GM18873 (cell line): ENCODE measurements around the gene ZER1.
"Not testable (repeated sequence)": the region's sequence is repeated elsewhere in the genome, so short reads cannot be mapped to it uniquely, and the experiment has no call there.

ENCODE experiments used
- ATAC-seq: cut with Tn5 transposase; IDR thresholded peaks from one replicate; pipeline ENCODE4 v1.9.1; 2021; ENCODE audit warnings: mild to moderate bottlenecking, moderate library complexity, moderate number of reproducible peaks; ENCODE audit not compliant: unreplicated experiment, low FRiP score

ZER1 gene

GRCh38 chr9:128699096-128699795, 72.5 kb downstream of the ZER1 start:
- ATAC-seq, result not testable (repeated sequence)

- no peak for ATAC-seq
Observed at GRCh38 chr9:128696923-128697707, 74.6 kb downstream of the ZER1 start.

- no peak for ATAC-seq
Observed at GRCh38 chr9:128694344-128694743, 77.4 kb downstream of the ZER1 start.

- ATAC-seq, result not testable (repeated sequence)
Observed at GRCh38 chr9:128693738-128694137, 78.0 kb downstream of the ZER1 start.

- ATAC-seq, result no peak
Observed at GRCh38 chr9:128690684-128691034, 81.1 kb downstream of the ZER1 start.

GRCh38 chr9:128689820-128690683, 81.7 kb downstream of the ZER1 start:
- ATAC-seq, result no peak

- ATAC-seq, result no peak
Observed at GRCh38 chr9:128689293-128689774, 82.4 kb downstream of the ZER1 start.

GRCh38 chr9:128688501-128689292, 83.0 kb downstream of the ZER1 start, which contains the start of gene SET:
Gene SET (plus strand): TSS chr9:128689222. CDS start chr9:128689583, 361 bp downstream.
- ATAC-seq, result peak; percentile 51

- no peak for ATAC-seq
Observed at GRCh38 chr9:128687453-128687852, 84.3 kb downstream of the ZER1 start.

GRCh38 chr9:128685636-128686489, 85.9 kb downstream of the ZER1 start:
- ATAC-seq, result no peak

GRCh38 chr9:128684325-128685199, 87.2 kb downstream of the ZER1 start:
- no peak for ATAC-seq

GRCh38 chr9:128684065-128684324, 87.7 kb downstream of the ZER1 start:
- ATAC-seq, result no peak

GRCh38 chr9:128683340-128684064, 88.2 kb downstream of the ZER1 start:
- no peak for ATAC-seq
